Measurements from ENCODE around the gene GAREM1.
"Not testable (repeated sequence)": the region's sequence is repeated elsewhere in the genome, so short reads cannot be mapped to it uniquely, and the experiment has no call there.

Gene GAREM1

DNA sequence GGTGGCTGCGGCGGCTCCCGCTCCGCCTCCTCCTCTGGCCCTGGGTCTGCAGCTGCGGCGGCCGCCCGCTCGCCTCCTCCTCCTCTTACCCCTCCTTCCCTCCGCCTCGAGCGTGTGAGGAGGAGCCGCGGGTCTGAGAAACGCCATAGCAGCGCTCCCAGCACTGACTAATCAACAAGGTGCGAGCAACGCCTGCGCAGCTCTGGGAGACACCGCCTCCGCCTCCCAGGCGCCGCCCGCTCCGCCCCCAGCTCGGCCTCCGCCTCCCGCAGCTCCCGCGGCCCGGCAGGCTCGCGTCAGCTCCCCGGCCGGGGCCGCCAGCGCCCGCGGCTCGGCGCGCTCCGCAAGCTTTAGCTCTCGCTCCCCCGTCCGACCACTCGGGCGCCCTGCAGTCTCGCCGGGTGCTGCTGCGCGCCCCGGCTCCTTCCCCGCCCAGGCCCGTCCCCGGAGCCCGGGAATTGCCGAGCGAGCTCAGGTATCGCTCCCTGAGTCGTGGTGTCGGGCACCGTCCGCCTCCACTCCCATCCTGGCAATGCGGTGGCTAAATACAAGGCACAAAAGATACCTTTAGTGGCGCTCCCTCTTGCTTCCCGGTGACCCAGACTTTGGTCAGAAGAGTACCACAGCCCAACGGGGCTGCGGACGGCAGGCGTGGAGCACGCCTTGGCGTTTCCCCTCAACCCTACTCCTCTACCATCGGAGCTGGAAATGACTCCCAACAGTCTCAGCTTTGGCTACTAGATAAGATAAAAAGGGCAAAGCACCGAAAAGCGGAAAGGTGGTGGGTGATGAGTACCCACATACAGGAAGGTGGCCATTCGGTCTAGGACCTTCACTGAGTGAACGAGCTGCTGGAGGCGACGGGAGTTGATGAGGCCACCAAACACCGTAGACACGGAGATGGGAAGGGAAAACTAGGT lies at the start of gene GAREM1:
Gene GAREM1 (minus strand): TSS at position 169 of the 920 bp plus-strand sequence. CDS start 454 bp downstream, outside the sequence.
- peak; percentile 64 to 82 for DNase-seq

DNA sequence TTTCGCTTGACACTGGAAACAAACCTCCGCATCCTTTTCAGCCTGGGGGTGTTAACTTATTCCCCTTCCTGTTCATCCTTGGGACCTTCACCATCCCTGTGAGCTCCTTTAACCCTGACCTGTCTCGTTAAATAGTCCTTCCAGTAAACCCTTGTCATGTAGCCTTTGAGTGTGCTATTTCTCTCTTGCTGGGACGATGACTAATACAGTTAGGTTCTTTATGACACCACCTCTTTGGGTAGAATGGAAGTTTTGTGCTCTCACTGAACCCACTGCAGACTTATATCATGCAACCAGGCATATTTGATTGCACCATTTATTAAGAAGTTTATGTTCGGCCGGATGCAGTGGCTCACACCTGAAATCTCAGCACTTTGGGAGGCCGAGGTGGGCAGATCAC lies 40.5 kb upstream of the GAREM1 start:
- no peak for DNase-seq

DNA sequence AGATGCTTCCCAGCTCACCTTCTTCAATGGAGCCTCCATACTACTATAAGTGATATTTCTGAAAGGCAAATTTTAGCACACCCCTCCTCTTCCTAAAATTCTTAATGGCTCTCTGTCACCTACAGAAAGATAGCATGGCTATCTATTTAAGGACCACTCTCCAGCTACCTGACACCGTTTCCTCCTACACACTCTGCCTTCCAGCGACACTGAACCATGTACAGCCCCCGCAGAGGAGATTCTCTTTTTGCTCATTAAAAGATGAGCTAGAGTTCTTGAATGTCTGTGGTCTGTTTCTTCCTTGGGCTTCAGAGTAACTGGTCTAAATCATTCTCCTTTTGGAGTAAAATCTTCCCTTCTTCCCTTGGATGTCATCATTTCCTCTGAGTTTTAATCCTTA lies 38.4 kb upstream of the GAREM1 start:
- DNase-seq = no peak

DNA sequence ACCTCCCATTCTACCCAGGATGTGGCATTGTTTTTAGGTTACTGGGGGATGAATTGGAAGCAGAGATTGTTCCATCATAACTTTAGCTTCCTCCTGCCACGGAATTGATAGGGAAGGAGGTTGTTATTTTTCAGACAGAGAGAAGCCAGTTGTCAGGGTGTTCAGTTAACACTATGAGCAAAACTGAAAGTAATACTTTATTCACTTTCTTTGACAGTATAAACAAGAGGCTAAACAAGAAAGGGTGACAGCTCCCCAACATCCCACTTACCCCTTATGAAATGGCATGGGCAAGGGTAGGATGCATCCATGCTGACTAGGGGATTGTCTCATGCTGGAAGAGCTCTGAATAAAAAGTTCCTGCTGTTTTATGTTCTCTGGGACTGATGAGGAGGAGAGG lies 36.4 kb upstream of the GAREM1 start:
- DNase-seq = no peak

DNA sequence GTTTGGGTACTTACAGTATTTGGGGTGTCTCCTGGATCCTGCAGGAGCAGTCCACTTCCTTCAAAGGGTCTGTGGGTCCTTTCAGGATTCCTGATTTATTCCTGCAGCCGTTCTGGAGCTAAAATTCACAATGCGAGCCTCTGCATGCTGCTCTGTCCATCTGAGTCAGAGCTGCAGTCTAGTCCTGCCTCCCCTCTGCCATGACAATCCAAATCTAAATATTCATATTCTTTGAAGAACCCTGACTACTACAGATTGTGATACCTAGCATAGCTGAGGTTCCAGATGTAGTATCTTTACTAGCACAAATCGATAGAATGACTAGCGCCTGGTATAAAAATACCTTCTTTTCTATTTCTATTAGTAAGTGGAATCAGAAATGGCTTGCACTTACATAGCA lies 31.3 kb upstream of the GAREM1 start:
- DNase-seq = no peak

DNA sequence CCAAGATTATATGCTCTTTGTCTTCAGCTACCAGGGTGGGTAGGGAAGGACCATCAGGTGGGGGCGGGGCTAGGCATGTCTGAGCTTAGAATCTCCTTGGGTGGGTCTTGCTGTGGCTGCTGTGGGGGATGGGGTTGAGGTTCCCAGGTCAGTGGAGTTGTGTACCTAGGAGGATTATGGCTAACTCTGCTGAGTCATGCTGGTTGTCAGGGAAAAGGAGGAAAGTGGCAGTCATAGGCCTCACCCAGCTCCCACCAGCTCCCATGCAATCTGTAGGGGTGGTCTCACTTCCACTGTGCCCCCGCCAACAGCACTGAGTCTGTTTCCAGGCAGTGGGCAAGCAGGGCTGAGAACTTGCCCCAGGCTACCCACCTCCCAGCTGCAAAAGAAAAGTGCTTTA lies 30.6 kb upstream of the GAREM1 start:
- DNase-seq = not testable (repeated sequence)

DNA sequence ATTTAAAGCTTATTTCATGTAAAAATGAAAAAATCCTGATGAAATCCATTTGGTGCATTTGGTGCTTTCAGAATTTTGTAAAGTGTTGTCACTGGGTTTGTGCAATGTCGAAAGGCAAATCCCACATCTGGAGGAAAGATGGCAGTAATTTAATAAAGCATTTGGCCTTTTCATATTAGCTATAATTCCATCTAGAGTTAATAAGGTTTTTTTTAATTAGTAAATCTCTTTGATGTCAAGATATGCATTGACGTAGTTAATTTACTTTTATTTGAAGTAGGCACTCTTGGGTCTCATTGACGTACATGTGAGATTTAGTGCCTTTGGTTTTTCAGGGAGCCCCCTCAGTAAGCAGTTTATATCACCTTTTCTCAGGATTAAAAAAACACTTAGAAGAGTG lies 12.3 kb upstream of the GAREM1 start:
- DNase-seq = no peak

DNA sequence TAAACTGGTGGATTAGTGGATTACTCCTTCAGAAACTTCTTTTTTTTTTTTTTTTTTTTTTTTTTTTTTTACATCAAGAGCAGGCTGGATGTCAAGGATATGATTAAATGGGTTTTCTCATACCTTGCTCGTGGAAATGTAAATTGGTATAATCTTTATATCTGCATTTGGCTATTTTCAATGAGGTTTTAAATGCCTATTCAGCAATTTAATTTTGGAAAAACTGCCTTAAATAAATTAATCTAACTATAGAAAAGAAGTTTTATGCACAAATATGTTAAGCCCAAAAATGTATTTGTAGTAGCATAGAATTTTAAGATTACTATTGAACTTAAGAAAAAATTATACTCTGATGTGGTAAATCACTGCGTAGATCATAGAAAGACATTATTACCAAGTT lies 11.4 kb upstream of the GAREM1 start:
- no peak for DNase-seq

DNA sequence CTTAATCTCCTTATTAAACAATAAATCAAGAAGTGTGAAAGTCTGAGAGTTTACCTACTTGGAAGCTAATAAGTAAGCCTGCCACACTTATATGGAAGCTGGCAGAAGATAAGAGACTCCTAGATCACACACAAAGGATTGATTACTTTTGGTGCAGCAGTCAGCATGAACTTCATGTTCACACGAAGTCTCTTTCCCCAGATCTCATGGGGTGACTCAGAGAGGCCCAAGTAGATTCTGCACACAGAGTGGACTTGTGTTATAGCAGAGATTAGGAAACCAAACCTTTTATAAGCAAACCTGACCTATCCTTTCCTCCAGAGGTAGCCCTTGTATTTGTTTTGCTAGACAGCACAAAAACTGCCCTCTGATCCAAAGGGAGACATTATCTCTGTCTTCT lies 9.9 kb upstream of the GAREM1 start:
- no peak for DNase-seq

DNA sequence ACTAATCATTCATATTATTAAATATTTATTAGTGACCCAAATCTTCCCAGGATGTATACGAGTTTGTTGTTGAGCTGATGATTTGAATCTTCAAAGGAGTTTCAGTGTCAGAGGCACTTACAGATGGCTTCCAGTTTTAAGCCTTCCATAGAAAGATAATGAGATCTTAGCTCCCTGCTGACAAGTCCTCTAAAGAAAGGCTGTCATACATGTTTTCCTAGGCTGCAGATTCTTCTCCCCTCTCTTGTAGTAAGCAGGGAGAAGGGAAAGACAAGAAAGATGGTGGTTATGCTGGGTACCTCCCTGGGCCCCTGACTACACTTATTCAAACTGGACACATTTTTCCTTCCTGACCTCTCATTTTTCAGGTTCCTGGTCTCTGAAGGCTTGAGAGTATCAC lies 8.1 kb upstream of the GAREM1 start:
- DNase-seq = no peak

DNA sequence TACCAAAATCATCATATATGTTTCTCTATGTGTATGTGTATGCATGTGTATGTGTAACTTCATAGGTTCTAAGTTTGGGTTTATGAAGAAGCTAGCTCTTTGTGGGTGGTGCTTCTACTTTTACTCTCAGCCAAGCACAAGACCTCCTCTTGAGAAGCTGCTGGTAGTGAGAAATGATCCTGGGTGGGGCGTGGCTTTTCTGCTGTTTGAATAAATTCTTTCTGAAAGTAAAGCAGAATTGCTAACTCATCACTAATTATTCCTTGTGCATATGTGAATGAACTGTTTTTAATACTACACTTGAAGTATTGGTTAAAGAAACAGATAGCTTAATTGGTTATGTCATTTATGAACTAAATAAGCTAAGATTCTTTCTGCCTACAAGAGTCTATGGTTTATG lies 7.6 kb upstream of the GAREM1 start:
- DNase-seq = no peak

DNA sequence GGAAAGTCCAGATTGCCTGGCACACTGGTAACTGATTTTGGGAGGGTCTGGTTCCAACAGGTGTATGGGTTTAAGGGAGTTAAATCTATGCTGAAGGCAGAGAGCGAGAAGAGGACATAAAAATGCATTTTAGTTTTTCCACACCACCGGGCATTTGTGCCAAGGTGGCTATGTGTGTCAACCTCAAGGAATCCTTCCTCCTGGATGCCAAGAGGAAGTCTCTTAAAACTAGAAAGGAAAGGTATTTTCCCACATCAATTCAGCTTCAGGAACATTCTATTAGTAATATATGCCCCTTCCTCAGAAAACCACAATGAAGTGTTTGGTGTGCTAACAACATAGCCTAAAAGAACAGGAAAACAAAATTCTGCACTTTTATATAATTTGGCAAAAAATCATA lies 5.4 kb upstream of the GAREM1 start:
- no peak for DNase-seq

DNA sequence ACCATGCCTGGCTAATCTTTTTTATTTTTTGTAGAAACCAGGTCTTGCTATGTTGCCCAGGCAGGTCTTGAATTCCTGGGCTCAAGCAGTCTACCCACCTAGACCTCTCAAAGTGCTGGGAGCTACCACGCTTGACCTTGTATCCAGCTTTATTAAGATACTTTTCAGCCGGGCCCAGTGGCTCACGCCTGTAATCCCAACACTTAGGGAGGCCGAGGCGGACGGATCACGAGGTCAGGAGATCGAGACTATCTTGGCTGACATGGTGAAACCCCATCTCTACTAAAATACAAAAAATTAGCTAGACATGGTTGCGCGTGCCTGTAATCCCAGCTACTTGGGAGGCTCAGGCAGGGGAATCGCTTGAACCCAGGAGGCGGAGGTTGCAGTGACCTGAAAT lies 4.4 kb upstream of the GAREM1 start:
- not testable (repeated sequence) for DNase-seq

DNA sequence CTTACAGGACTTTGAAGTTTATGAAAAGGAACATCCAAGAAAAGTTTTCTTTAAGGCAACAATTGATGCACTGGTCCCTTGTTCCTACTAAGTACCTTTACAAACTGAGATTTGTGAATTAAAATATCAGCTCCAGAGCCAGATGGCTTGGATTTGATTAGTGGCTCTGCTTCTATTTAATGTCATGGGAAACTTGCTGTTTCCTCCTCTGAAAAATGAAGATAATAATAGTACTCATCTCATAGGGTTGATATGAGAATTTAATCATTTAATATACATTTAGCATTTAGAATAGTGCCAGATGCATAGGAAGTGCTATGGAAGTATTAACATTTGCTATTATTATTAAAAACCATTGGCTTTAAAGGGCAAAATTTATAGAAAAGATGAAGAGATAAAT lies 2.6 kb upstream of the GAREM1 start:
- DNase-seq = no peak

DNA sequence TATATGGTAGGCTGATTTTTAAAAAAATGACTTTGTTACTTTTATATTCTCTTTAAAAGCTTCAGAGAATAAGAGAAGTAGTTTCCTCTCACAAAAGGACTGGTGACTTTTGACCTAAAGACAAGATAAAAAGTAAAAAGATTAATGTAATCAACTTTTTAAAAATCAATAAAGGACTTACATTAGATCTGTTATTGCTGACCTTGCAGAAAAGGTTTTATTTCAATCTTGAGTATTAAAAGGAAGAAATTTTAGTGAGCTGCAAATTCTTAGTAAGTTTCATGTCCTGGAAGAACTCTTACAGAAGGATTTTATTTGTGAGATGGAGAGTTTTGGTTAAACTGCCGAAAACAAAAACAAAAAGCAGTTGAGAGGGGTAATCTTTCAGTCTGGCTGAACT lies 2.2 kb upstream of the GAREM1 start:
- DNase-seq = no peak

DNA sequence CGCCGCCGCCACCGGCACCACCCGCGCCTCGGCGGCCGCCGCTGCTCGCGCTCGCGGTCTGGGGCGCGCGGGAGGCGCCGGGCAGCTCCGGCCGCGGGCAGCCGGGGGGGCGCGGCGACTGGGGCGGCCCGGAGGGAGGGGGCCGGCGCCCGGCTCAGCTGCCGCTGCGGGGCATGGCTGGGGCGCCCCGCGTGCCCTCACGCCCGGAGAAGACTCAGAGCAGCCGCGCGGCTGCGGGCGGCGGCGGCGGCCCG lies 295 bp downstream of the GAREM1 start:
- DNase-seq = no peak

DNA sequence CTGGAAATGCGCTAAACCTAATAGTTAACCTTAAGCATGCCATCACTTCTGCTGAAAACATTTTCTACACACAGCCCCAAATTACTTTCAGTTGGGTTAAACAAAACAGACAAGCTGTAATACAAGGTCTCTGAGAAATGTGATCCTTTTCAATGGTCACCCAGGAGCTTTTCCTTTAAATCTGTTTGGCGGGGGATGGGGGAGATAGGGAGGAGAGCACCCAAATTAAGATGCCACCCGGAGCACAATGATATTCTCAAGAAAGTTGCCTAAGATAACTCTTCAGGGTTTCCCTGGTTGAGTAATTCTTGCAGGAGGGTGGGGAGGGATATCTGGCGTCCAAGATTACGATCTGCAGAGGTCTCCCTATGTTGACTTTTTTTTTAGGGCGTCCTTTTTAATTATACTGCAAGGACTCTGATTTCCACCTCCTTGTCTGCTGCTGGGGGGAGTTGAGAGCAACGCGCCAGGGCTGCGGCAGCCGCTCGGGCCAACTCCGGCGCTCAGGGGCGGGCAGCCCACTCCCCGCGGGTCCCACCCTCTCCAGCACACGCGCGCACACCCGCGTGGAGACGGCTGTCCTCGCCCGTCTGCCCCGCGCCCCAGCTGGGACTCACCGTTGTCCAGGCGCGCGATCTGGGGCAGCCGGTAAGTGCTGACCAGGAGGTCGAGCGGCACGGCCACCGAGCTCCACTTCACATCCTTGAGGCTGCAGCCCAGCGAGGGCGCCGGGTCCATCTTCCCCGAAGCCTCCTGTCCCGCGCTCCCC lies 807 bp downstream of the GAREM1 start:
- DNase-seq = peak in 1 of 2 donors; percentile 10

DNA sequence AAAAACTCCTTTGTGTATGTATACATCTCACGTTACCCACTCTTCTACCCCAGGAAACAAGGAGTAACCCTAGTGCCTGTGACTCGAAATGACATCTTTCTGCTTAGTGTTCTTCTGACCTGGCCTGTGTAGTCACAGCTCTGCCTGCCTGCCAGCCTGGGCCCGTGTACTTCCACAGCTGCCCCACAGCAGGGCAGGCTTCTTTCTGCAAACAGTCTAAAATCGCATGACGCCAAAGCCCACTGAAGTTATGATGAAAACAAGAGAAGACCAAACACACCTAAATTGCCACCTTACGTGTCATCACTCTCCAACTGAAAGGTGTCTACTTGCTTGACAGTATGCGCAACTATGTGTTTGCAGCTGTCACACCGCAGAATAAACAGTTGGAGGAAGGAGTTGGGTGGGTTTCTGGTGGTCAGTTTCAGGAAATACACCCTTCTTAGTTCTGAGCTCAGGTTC lies 1.5 kb downstream of the GAREM1 start:
- DNase-seq = no peak

DNA sequence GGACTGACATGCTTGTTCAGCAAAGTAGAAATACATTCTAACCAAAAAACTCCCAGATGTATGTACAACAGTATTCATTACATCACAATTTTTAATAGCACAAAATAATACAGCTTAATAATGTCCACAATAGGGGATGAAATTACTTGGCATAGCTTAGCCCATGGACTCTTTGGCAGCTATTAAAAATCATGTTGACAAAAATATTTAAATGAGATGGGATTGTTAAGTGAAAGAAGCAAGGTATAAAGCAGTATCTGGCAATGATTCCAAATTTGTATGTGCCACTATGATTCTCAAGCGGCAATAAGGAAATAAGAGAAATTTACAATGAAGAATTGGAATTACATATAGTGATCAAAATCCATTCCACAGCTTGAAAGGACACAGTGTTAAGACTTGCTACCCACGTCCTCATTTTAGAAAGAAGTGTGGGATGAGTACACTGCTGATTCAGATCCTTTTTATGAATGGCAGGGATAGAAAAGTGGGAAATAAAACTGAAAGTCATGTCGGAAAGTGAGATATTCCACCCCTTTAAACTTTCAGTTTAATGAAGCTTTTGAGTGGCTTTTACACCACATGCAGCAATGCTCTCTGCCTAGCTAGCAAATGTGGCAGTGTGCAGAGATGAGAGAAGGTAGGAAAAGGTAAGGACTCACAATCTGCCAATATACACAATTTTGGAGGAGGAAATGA lies 2.4 kb downstream of the GAREM1 start:
- DNase-seq = no peak

DNA sequence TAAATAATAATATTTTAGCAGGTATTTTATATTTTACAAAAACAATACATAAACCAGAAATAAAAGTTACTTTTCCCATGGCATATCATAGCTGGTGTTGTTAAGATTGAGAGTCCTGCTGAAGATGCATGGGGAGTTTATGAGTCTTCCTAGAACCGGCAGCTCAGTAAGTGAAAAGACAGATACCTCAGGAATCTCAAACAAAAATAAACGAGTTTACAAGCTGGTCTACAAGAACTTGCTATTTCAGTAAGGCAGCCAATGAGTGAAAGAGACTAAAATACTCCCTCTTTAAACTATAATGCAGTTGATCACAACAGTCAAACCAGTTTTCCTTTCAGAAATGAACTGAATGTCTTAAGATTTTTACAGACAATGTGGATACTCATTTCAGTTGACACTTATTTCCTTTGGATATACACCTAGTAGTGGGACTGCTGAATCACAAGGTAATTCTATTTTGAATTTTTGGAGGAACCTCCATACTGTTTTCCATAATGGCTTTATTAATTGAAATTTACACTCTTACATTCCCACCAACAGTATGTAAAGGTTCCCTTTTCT lies 8.9 kb downstream of the GAREM1 start:
- DNase-seq = no peak

DNA sequence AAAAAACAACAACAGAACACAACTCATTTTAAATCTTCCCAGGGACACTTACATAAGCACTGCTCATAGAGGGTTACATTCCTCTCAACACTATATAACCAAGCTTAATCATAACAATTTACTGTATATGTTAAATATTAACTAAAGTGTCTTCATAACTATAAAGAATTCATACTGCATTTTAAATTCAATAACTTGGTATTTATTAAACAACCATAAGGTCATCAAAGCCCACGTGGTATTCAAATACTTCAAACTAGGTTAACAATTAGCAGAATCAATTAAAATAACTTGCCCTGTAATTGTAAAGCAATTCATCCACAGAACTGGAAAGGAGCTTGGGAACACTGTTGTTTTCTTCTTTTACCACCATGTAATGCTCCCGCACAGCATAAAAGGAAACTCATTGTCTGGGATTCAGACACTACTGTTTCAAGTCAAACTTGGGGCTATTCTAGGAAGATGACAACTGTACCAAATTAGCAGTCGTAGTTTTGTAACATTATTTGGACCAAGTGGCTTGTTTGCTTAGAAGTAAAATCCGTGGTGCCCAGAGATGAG lies 10.4 kb downstream of the GAREM1 start:
- no peak for DNase-seq

DNA sequence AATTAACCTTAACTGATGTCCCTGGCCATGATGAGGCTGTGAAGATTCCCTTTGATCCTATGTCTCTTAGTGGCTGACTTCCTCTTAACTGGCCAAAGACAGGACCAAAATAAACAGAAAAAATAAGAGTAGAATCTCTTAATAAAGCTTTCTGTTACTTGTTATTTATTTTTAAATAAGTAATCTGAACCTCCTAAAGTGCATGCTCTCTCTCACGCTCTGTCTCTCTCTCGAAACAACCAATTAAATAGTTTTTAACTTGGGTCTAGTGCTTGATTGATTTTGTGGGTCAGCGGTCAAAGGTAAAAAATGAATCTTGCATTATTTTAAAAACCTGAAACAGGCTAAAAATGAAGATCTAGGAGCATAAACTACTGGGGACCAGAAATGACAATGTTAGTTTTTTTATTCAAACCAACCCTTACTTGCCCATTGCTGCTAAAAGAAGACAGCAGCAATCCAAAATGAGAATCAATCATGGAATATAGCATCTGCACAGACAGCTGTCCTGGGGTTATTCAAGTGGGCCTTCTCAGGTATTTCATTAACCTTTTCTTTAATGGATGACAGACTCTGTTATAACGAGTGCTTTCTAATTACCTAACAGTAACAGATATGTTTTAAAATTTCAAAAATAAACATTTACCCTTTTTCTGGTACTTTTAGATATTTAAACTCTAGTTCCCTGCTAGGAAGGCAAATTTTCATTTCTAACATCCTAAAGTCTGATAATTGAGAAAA lies 11.2 kb downstream of the GAREM1 start:
- DNase-seq = no peak

All from stimulated activated CD4-positive, alpha-beta T cell treated with anti-CD3 and anti-CD28 coated beads, Interleukin-2, amount 100 ng/mL, for 24 hours (primary cell).